GM21528 (cell line): Measurements from ENCODE around the gene PBX1.

Experiments
- ATAC-seq: cut with Tn5 transposase; IDR thresholded peaks from one replicate; pipeline ENCODE4 v1.9.1; 2021; ENCODE audit warnings: mild to moderate bottlenecking, moderate library complexity; ENCODE audit not compliant: unreplicated experiment, low FRiP score

Gene PBX1

DNA sequence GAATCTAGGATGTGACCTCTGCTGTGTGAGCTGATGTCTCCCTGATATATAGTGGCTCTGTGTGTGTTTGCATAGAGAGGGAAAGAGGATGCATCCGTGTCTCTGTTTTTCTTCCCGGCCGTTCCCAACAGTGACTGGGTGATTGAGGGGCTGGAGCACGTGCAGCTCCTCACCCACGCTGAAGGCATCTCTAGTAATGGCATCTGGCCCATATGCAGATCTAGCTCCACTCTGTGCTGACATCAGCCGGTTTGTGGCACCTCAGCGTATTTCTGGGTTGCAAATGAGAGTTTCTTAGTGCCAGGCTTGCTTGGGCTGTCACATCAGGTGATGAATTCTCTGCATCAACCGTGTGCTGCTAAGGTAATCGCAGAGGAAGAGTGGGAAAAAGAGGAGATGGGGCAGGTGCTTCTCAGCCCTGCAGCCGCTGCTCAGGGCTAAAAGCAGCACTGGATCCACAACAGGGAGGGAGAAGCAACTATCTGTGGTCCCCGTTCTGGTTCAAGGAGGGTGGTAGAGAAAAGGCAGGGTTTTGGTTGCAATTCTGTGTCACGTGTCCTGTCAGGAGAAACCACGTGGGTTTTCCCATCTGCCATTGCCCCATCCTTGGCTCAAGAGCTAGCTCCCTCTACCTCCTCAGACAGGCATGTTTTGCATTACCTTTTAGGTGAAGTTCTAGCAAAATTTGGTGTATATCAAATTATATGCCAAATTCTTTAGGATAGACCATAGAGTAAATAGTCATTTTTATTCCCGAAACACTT, 282.9 kb downstream of the PBX1 start:
- no peak for ATAC-seq

- no peak for ATAC-seq
Measured at GRCh38 chr1:164842870-164843269, 283.9 kb downstream of the PBX1 start.

- no peak for ATAC-seq
Measured at GRCh38 chr1:164843743-164844500, 284.9 kb downstream of the PBX1 start.

DNA sequence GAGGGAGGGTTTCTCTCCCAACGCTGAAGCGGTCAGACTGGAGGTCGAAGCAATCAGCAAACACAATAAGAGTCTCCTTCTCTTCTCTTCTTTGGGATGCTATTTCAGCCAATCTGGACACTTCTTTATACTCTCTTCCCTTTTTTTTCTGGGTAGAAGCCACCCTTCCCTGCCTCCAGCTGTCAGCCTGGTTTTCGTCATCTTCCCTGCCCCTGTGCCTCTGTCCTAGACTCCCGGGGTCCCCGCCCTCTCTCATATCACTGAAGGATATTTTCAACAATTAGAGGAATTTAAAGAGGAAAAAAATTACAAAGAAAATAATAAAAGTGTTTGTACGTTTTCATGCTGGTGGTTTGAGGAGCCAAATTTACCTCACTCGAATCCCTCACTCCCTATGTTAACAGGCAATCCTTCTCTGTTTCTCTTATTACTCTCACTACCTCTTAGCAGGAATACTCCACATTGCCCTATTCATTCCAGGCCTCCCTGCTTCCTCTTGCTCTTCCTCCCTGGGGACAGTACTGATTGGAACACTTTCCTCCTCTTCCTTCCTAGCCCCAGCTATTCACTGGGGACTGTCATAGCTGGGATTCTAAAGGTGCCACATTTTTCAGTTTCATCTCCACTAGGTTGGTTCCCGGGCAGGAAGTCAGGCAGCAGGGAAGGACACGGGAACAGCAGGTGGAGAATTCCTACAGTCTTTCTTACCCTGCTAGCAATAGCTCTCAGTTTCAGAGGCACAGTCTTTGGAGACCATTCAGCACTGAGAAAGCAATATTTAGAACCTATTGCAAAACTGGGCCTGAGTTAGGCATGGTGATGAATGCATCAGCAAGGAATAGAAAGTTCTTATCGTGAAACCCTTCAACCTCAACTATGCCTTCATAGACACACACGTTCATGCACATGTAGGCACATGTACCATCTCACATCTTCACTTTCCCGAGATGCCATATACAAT, 288.0 kb downstream of the PBX1 start:
- no peak for ATAC-seq

DNA sequence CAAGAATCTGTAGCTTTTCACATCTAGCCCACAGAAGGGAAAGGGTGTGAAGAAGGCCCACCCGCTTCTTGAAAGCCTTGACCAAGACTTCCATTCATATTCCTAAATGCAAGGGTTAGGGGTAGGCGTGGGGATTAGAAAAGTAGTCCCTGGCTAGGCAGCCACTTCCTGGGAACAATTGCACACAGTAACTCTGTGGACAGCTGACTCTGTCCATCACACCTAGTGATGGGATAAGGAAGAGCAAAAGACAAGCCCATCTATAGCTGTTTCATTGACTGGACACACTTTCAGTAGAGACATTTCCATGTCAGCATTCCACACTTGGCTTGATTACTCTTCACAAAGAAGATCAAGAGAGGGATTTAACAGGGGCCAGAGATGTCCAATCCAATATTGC, 294.2 kb downstream of the PBX1 start:
- no peak for ATAC-seq

DNA sequence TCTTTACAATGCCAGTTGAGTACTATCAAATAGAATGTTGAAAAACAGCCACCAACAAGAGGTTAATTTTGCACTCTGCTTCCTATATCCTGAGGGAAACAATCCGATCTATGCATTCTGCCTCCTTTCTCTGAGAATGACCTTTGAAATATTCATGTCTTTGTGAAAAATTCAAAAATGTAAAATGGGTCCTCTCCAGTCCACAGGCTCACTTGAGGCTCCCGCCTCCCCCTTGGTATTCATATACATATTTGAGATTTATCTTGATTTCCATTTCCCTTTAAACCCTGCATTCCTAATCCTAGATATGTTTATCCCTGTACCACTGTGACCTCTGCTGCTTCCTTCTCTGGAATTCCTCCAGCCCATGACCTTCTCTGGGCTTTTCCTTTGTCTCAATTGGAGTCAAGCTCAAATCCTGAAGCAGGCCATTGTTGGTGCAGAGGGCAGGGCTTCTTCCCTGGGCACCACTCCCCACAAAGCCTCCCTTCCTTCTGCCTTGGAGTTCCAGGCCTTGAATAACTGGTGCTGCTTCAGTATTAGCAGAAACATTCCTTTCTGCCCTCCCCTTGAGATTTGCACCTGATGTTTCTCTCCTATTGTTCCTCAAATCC, 296.8 kb downstream of the PBX1 start:
- ATAC-seq: no peak

- ATAC-seq: no peak
Measured at GRCh38 chr1:164856381-164856780, 297.4 kb downstream of the PBX1 start.

DNA sequence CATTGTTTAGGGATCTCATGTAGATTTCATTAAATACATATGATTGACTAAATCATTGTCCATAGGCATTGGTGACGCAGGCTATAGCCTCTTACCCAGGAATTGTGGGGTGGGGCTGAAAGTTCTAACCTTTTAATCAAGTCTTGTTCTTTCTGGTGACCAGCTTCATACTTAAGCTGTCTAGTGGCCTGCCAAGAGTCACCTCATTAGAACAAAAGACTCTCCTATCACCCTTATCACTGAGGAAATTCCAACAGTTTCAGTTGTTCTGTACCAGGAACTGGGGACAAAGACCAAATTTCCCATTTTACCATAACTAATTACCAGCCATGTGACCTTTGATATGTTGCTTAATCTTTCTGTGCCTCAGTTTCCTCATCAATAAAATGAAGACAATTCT, 298.5 kb downstream of the PBX1 start:
- ATAC-seq: no peak

GRCh38 chr1:164858096-164858632, 299.2 kb downstream of the PBX1 start:
- ATAC-seq: no peak

DNA sequence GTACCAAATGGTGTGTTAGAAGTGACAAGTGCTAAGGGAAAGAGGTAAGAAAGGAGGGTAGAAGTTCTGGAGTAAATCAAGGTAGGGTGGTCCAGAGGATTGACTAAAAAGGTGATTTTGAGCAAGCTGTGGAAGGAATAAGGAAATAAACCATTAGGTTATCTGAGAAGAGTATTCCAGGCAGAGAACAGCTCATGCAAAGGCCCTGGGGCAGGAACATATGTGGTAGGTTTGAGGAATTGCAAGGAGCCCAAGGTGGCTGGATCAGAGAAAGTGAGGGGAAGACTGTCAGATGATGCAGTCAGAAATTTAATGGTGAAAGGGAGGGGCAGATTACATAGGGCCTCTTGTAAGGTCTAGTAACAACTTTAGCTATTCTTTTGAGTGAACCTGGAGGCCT, 302.6 kb downstream of the PBX1 start:
- ATAC-seq: no peak

DNA sequence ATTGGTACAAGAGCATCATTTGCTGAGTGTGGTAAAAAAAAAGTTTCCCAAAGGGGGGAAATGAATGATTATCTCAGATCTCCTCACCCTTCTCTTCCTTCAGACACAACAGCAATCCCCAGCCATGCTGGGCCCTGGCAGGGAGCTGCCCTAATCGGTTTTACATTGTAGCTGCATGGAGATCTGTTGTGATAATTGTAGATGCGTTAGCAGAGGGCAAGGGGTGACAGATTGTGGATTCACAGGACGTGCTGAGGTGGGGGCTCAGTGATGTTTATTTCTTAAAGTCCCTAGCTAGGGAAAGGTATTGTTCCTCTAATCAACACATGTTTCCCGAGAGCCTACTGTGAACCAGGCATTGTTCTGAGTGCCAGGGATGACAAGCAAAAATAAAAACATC, 304.1 kb downstream of the PBX1 start:
- no peak for ATAC-seq

GRCh38 chr1:164864161-164864560, 305.2 kb downstream of the PBX1 start:
- ATAC-seq: no peak

- ATAC-seq: no peak
Measured at GRCh38 chr1:164865385-164865784, 306.4 kb downstream of the PBX1 start.

DNA sequence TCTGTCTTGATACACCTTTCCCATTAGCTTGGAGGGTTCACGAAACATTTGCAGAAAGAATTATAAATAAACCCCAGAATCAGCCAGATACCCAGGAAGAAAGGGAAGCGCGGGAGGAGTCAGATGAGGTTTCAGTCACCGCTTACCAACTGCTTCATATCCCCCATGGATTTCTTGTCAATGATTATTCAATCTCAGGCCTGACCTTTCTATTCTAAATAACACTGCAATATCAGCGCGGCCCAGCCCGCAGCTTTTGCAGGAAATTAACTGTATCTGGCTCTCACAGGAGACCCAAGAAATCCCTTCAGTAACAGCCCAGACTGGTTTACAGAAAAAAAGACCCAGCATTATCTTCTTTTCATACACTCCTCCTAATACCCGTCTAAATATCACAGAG, 308.6 kb downstream of the PBX1 start:
- ATAC-seq: no peak

- ATAC-seq: no peak
Measured at GRCh38 chr1:164868990-164869389, 310.0 kb downstream of the PBX1 start.

GRCh38 chr1:164875518-164875917, 316.5 kb downstream of the PBX1 start:
- no peak for ATAC-seq

DNA sequence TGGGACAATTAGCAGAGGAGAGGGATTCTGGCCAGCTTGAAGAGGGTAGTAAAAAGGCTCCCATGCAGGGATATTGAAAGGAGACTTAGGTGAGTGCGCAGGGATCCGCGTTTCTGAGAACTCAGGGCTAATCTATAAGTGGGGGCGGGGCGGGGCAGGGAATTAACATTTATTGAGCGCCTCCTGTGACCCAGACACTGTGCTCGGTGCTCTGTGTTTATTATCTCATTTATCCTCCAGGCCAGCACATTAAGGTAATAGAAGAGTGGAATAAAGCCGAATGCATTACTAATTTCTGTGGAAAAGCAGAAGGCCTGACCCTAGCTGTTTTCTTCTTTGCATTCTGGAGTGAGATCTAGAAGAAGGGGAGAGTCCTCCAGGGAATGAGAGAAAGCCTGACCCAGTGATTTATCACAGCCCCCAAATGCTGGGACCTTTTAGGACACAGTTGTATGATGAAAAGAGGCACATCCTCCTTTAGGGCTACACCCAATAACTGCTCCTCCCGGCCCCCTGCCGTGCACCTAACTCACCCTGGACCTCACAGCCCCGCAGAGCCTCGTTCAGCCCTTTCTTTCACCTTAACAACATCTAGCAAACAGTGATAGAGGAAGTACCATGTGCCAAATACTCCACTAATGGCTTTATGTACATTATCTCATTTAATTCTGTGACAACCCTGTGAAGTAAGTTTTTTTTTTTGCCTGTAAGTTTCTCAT, 317.6 kb downstream of the PBX1 start:
- no peak for ATAC-seq

DNA sequence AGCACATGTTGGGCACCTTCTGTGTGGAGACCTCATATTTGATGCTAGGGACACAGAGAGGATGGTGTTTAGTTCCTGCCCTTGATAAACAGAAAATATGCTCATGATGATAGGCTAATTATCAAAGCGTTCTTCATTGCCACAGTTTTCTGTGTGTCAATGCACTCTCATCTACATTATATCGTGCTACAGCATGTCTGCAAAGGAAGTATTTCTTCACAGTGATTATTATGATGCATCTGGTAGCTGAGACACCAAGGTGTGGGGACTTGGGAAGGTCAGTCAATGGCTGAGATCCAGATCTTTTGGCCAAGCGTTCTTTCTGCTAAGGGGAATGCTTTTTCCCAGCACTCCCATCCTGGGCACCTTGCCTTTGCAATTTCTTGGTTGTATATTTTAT, 321.2 kb downstream of the PBX1 start:
- no peak for ATAC-seq

DNA sequence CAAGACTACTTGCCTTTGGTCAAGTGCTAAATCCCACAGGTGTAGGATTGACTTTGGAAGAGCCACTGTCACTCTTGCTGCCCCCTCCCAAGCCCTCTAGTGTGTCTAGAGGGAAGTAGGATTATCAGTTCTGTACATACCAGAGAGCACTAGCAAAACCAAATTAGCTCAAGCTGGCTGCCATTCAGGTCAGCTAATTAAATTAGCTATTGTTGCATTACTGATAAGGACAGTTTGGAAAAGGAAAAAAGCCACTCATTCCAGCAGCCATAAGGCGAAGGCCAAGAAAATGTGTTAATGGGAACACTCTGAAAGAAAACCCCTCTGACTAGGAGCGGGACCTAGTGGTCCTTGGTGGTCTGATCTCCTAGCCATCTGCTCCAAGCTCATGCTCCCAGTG, 321.7 kb downstream of the PBX1 start:
- no peak for ATAC-seq

DNA sequence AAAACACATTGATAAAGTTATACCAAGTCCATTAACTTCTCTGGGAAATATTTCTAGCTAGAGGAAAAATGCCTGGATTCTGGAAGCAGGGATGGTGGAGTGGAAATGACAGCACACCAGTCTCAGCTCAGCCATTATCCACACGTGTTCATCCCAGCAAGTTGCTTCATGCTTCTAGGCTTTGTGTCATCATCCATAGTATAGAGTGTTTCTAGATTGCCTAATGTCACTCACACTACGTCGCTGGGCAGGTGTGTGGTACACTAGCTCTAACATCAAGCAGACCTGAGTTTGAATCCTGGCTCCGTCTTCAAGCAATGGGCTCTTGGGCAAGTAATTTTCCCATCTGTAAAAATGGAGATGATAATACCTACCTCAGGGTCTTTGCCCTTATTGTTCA, 326.3 kb downstream of the PBX1 start:
- no peak for ATAC-seq
